GM08714 (cell line): ENCODE results near the gene MEOX2.

Experiments
- H3K4me3 ChIP-seq: fragments of 200-500 bp; sonication (Bioruptor generic); 2 replicates; pipeline ENCODE4 v1.5.1; 2014; ENCODE audit warnings: mild to moderate bottlenecking, low read length, inconsistent platforms
- ZNF274 ChIP-seq: IDR thresholded peaks from 2 replicates; pipeline ENCODE4 v1.6.1; 2012; ENCODE audit warnings: mild to moderate bottlenecking, low read depth, low read length

The MEOX2 gene

GRCh38 chr7:15577600-15577999, 108.9 kb downstream of the MEOX2 start:
- H3K4me3 ChIP-seq: no peak overlapping the region
- TF ChIP-seq ZNF274: no peak

GRCh38 chr7:15571301-15571878, 115.1 kb downstream of the MEOX2 start:
- no peak overlapping the region for H3K4me3 ChIP-seq
- TF ChIP-seq ZNF274: no peak

- H3K4me3 ChIP-seq: no peak overlapping the region
- no peak for TF ChIP-seq ZNF274
Measured at GRCh38 chr7:15567652-15568051, 118.8 kb downstream of the MEOX2 start.

- TF ChIP-seq ZNF274: no peak
- no peak overlapping the region for H3K4me3 ChIP-seq
Measured at GRCh38 chr7:15567036-15567435, 119.4 kb downstream of the MEOX2 start.

- H3K4me3 ChIP-seq: no peak overlapping the region
- no peak for TF ChIP-seq ZNF274
Measured at GRCh38 chr7:15566476-15566875, 120.0 kb downstream of the MEOX2 start.

- TF ChIP-seq ZNF274: no peak
- no peak within 1 kb of the TSS for H3K4me3 ChIP-seq
Measured at GRCh38 chr7:15561835-15562234, 124.6 kb downstream of the MEOX2 start, which contains the start of gene AGMO. Gene AGMO (minus strand): TSS chr7:15562015.
